ENCODE data around the gene ROM1.
"Not testable (repeated sequence)": the region's sequence is repeated elsewhere in the genome, so short reads cannot be mapped to it uniquely, and the experiment has no call there.

ROM1 gene, protein sequence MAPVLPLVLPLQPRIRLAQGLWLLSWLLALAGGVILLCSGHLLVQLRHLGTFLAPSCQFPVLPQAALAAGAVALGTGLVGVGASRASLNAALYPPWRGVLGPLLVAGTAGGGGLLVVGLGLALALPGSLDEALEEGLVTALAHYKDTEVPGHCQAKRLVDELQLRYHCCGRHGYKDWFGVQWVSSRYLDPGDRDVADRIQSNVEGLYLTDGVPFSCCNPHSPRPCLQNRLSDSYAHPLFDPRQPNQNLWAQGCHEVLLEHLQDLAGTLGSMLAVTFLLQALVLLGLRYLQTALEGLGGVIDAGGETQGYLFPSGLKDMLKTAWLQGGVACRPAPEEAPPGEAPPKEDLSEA

DNA sequence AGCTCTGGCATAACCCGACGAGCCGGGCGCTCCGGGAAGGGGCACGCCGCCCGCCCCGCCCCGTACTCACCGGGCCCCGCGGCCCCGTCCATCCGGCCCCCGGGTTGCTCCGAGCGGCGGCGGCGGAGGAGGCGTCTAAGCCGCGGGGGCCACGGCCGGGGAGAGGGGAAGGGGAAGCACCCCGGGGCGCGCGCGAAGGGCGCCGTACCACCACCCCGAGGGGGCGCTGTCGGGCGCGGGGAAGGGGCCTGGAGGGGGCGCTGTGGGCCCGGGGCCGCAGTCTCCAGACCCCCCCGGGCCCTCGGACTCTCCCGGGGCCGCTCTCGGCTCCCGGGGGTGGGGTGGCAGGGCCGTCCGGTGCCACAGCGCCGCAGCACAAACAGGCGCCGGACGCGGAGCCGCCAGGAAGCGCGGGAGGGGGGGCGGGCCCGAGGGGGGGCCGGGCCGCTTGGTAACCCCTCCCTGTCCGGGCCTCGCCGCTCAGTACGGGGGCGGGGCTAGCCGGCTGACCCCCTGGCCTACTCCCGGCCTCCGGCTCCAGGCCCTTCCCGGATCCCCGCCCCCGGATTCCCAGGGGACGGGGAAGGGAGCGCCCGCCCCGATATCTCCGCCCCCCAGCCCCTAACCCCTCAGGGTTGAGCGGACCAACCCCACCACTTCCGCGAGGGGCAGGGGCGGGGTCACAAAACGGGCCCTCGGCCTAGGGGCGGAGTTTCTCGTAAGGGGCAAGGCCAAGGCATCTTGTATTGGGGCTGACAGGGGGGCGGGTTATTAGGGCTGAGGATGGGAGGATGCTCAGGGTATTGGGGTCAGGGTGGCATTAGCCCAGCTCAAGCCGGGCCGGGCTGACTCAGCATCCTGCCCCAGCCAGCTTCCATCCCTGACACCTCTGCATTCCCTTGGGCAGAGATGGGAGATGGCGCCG lies at the start of gene ROM1, which contains the start of gene EML3:
Gene ROM1, plus strand, starts transcription at position 892 of the 925 bp plus-strand sequence. Its CDS starts 25 bp downstream, at position 917.
Gene EML3, minus strand, starts transcription at position 410 of the 925 bp plus-strand sequence. Its CDS starts 318 bp downstream, at position 92.
- peak; percentile 49 for DNase-seq

DNA sequence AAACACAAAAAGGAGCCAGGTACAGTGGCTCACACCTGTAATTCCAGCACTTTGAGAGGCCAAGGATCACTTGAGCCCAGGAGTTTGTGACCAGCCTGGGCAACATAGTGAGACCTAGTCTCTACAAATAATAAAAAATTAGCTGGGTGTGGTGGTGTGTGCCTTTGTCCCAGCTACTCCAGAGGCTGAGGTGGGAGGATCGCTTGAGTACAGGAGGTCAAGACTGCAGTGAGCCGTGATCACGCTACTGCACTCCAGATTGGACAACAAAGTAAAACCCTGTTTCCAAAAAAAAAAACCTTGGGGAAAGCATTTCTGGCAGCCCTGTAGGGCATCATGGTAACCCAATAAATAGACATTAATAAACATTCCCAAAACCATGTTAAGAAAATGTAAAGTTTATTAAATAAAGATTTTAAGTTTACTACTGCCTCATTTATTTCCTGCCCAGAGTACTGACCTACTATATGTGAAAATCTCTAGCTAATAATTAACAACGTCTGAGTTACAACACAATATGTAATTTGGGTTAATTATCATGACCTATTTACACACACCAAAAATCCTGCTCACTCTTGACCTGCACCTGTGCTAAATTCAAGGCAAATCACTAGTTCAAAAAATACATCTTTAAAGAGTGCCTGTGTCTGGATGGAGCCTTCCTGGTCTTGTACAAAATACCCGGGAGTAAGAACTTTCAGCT lies 47.8 kb upstream of the ROM1 start:
- no peak for DNase-seq

DNA sequence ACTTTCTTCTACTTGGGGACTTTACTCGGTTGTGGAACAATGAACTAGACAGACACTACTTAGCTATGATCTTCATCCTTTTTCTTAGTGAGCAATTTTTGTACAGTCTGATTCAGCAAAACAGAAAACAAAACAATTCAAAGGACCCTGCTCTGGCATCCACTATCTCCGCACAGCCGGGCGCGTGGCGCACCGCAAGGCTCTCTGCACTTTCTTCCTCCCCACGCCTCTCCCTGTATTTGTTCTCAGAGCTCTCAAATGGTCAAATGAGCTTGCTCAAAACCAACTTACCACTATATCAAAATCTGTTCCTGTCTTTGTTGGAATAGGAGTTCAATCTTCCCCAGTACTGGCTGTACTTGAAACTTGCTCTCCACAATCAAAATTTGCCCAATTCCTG lies 46.8 kb upstream of the ROM1 start:
- no peak for DNase-seq

DNA sequence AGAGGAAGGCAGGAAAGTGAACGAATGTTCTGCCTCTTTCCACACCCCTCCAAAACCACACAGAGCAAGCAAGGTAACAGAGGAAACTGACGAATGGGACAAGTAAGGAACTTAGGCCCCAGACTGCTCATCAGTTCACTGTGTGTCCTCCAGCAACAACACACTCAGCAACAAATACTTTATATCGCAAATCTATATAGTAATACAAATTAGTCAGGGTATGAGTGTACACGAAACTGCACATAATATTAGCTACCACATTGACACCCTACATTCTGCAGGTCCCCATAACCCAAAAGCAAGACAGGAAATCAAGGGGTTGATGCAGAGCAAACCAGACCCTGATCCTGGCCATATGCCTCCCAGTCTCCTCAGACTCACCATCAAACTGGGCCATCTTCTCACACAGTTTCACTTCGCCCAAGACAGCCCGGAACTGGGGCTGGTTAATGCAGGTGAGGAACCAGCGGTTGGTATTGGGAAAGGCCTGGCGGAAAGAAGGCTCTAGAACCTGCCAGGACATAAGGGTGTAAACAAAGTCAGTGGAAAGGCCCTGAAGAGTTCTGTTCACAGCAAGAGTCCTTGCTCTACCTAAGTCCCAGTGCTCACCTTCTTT lies 45.9 kb upstream of the ROM1 start:
- no peak for DNase-seq

DNA sequence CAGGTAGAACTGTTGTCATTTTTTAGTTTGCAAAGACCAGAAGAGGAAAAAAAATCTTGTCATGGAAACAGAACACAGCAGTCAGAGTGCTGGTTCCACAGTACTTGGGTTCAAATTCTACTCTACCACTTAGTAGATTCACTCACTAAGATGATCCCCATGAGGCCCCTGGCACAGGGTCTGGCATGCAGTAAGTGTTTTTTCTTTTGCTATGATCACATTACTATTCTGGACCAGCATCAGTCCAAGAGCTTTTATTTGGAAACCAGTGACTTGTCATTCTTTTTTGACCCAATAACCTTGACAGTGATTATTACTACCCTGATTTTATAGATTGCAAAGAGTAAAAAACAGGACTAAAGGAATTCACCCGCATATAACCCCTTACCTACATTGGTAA lies 43.4 kb upstream of the ROM1 start:
- DNase-seq, result no peak

DNA sequence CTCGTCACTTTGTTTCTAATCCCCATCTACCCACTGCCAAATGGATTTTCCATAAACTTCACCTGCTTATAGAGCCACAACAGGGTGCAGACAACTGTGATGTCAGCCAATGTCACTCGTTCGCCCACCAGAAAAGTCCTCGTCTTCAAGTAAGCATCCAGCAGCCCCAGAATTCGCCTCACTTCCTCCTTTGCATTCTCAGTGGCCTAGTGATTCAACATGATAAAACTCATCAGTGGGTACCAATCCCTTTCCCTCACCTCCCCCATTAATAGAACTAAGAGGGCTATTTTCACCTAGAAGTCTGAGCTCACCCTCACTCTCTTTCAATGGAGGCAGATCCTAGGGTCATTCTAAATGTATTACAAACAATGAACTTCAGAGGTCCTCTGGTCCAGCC lies 42.2 kb upstream of the ROM1 start:
- not testable (repeated sequence) for DNase-seq

DNA sequence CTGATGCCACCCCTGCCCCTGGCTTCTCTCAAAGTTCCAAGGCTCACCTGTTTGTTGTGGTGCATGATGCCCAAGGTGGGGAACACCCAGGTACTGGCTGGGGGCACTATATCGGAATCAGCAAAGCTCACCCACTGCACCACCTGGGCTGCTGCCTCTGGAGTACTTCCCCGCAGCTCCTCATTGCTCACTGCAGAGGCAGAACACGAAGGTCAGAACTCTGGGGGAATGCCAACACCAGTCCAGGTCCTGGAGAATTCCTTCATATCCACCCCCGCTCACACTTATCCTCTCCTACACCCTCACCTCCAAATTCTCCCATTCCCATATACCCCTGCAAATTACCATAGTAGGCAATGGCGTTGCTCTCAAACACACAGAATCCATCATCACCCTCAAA lies 41.6 kb upstream of the ROM1 start:
- DNase-seq, result not testable (repeated sequence)

DNA sequence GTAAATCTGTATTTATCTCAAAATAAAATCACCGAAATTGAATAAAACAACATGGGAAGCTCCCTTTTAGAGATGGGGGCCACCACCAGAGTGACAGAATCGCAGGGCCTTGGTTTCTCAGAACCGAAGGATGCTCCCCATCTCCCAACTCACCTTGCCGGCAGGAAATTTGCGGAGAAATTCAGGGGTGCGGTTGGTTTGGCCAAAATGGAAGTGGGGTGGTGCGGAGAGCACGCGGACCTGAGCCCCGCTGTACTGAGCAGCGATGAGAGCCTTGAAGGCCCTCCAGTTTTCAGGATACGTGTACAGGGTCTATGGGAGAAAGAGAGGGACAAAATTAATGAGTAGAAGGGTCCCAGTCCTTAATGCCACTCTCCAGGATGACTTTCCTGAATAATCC lies 40.6 kb upstream of the ROM1 start:
- DNase-seq, result no peak

DNA sequence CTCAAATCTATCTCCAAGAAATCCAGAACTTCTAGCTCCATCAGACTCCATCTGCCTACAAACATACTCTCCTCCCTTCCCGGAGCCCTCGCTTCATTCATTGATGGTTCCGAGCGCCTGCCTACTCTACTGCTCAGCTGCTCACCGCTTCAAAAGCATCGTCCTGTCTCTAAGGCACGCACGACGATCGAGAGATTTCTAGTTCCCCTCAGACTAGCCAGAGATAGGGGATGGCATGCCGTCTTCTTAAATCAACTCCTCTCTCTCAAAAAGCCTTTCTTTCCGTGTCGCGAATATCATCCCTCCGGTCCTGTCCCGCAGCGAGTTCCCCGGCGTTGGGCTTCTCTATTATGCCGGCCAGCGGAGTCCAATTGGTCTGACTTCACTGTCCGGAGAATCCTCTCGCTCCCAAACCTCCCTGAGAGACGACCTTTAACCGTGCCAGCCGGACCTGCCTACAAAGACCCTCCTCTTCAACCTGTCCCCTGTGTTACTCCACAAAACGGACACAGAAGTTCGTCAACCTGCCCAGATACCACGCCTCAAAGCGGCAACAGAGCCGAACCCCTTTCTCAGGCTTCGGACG lies 40.0 kb upstream of the ROM1 start:
- DNase-seq, result peak; percentile 5

DNA sequence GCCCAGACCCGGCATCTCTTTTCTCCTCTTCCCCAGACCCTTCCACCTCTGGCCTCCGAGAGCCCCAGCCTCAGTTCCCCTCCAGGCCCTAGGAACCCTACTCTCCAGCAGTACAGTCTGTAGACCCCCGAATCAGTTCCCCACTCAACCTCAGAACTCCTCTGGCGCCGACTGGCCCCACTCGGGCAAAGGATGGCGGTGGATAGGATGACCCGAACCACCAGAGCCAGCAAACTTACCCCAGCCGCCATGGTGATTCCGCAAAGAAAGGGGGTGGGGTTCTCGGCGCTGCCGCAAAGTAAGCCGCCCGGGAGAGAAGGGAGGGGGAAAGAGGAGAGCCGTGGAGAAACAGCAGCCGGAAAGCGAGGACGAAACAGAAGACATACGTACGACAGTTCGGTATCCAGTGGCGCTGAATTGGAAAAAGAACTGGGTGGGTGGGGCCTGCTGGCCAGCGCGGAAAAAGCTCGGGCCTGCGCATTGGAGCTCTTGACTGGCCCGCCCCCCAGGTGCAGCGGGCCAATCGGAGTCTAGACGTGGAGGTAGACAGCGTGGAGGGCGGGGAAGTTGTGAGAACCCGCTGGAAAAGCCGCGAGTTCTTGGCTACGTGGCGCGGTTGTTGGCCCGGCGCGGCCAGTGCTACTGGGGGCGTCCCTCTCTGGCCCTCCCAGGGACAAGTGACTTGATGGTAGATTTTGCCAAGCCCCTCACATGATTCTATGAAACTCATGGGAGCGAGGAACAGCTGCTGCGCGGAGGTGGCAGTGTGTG lies 39.3 kb upstream of the ROM1 start, which contains the start of gene EEF1G:
Gene EEF1G, minus strand, starts transcription at position 300 of the 771 bp plus-strand sequence. Its CDS starts 49 bp downstream, at position 251.
- DNase-seq, result peak; percentile 98

DNA sequence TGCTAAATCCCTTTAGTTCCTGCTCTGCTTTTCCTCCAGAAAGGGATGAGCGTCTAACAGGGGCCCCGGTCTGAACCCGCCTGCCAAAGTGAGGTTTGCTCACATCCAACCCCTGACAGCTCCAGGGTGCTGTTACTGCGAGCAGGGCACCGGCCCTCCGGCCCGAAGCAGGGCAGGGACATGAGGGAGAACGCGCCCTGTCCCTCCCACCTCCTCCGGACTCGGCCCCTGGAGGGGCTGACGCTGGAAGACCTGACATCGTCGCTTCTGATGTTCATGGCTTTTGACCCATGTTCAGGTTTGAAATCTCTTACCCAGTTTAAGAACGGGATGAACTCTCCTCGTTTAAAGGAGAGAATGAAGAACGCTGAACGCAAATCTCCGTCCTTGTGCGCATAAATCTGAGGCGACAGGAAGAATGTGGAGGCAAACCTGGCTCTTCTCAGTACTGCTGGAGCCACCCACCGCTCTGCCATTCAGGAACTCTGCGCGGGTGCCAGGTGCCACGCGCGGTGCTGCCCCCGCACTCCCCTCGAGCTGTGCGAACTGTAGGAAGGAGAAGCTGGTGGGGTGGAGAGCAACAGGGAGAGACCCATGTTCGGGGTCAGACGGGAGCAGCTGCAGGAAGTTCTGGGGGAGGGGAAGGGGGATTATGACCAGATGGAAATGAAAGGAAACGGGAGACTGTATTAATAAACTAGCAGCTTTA lies 38.5 kb upstream of the ROM1 start:
- no peak for DNase-seq

DNA sequence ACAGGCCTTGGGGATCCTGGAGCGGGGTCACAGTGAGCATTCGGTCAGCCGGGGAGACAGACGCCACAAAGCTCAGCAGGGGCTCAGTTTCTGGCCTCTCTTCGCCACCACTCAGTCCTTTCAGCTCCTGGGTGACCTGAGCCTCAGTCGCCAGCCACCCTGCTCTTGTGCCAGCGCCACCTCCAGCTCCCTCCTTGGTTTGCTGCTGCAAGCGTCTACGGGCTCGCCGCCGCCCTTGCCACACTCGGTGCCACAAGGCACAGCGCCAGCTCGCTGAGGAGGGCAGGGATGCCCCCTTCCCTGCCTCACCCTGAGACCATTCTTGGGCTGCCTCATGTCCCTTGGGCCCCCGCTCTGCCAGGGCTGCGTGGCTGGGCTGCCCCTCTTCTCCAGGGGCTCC lies 37.9 kb upstream of the ROM1 start:
- DNase-seq, result no peak

DNA sequence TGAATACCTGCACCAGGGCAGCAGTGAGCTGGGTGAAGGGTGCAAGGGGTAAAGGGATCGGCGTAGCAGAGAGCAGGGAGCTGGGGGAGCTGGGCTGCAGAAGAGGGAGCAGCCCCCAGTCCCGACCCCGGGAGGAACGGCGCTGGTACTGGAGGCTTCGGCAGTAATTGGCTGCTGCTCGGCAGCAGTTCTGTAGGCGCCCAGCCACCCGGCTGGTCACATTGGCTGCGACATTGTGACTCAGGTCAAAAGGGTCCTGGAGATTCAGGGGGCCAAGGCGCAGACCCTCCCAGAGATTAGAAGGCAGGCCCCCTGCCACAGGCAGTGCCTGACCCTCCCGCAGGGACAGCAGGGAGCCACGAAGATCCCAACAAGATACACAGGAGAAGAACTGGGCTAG lies 37.2 kb upstream of the ROM1 start:
- no peak for DNase-seq

DNA sequence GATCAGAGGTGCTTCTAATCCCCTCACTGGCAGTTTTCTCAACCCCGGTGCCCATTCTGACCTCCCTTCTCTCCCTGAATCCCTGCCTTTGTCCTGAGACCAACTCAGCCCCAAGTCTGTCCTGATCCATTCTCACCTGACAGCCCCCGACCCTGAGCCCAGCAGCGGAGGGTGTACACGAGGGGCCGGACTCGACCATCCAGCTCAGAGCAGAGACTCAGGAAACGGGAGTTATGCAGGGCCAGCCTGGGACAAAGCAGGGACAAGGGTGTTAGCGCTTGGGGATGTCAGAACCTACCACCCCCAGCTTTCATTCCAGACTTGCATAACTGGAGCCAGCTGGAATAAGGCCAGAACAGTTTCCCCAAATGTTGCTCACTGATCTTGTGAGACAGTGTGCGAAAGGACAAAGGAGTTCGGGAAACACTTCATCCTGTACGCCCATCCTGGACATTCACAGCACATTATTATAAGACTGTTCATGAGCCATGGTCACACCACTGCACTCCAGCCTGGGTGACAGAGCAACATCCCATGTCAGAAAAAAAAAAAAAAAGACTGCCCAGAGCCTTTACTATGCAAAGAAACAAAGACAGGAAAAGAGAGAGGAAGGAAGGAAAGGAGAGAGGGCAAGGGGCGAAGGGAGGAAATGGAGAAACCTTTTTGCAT lies 35.9 kb upstream of the ROM1 start:
- DNase-seq, result no peak

DNA sequence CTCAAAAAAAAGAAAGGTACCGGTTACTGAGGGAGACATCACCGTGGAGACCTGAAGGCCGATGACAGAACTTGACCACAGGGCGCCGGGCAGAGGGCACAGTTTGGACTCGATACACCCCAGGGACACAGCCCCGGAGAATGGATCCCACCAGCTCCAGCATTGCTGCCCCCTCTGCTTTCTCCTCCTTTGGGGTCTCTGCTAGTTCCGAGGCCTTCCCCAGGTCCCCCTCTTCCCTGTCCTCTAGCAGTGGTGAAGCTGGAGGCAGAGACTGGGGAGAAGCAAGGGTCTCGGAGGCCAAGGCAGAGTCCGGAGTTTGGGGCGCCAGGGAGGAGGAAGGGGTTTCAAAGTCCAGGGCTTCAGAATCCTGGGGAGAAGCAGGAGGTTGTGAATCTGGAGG lies 34.5 kb upstream of the ROM1 start:
- DNase-seq, result no peak

DNA sequence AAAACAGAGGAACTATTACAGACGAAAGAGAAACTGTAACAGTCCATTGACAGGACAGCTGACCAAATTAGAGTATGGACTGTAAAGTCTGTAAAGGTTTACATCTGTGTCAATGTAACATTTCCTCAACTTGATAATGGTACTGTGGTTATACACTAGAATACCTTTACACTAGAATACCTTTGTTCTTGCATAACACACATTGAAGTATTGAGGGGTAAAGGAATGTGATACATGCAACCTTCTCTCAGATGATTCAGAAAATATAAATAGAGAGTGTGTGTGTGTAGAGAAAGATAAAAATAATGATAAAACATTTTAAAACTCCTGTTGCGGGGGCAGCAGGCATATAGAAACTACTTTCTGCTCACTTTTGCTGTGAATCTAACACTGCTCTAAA lies 33.8 kb upstream of the ROM1 start:
- DNase-seq, result no peak

DNA sequence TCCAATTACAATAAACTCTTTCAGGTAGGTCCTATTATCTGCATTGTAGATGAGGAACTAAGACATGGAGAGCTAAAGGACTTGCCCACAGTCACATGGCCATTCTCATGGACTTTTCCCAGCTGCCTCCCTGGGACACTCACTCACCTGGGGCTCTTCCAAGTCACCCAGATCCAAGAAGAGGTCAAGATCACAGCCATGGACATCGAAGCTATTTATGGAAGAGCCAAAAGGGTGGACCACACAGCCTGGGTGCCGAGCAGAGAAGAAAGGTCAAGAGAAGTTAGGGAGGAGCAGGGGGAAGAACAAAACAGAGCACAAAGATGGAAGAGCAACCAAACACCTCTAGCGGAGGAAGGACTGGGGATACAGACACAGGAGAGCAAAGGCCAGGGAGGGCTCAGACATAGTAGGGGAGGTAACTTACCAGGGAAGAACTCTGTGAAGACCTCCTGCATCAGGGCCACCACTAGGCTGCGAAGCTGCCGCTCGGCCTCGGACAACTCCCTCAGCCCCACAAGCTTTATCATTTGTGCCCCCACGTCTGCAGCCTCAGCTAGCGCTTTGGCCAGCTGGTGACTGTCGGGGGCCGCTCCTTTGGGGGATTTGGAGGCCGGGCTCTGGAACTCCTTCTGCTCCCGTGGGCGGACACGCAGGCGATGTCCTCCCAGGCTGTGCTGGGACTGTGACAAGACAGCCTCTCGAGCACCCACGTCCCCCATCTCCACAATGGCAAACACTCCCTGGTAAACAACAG lies 31.9 kb upstream of the ROM1 start:
- no peak for DNase-seq

DNA sequence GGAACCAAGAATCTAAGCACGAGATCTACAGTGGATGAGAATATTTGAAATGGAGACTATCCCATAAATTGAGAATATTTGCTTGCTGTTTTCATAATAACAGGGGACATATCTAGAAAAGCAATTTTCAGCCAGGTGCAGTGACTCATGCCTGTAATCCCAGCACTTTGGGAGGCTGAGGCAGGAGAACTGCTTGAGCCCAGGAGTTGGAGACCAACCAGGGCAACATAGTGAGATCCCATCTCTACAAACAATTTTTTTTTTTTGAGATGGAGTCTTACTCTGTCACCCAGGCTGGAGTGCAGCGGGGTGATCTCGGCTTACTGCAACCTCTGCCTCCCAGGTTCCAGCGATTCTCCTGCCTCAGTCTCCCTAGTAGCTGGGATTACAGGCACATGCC lies 31.3 kb upstream of the ROM1 start:
- DNase-seq, result not testable (repeated sequence)

DNA sequence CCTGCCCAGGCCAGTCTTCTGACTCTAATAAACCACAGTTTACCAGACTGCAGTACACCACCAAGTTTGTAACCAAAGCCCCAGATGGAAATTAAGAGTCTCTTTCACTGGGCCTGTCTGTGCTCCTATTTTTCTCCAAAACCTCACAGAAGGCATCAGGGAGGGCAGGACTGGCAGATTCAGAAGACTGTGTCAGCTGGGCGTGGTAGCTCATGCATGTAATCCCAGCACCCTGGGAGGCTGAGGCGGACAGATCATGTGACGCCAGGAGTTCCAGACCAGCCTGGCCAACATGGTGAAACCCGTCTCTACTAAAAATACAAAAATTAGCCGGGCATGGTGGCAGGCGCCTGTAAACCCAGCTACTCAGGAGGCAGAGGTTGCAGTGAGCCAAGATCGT lies 27.7 kb upstream of the ROM1 start:
- DNase-seq, result not testable (repeated sequence)
